ENCODE results near the gene SIRT3.

GRCh38 chr11:255816-256215 lies 19.7 kb upstream of the SIRT3 start:
- TF ChIP-seq EZH2 (IDR thresholded peaks at IDR 0.05; ENCODE audit: insufficient read depth, poor library complexity, severe bottlenecking): no peak
- TF ChIP-seq EZH2phosphoT487 (IDR thresholded peaks at IDR 0.05; ENCODE audit: insufficient read depth, low read depth): no peak

All from GM23248 (cell line).